ENCODE data around the gene PTPRM.

The PTPRM gene

DNA sequence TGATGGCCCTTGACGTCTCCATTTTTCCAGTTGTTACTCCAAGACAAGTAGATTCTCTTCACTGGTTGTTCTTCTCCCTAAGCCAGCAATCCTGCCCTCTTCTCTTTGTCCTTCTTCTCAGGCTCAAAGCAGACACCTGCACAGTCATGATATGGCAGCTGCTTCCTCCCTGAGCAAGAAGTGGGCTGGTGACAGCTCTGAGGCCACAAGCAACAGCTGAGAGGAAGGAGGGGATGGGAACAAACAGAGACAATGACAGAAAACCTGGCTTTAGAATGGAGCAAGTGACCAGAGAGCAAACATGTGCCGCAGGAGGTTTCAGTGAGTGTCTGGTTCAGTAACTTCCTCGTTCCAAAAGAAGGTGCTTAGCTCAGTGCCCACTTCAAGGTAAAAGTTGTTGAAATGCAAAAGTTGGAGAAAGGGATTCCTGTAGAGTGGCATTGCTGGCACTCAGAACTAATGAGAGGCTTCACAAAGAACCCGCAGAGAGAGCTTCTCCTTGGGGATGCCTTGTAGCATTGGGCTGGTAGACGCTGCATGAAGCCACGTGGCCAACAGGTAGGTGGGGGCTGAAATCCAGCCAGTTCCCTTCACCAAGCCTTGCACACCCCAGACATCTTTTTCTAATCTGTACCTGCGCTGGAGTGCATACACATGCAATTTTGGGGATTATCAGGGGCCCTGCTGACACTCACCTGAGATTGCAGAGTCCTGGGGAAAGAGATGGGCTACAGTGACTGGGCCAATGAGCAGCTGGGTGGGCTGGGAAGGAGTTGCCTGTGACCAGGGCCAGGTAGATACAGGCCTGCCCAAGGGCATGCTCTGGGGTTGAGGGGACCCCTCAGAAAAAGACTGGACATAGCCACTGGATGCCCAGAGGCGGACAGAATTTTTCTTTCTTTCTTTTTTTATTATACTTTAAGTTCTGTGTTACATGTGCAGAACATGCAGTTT is 888.8 kb downstream of the PTPRM start:
- TF ChIP-seq, protein P1, sequence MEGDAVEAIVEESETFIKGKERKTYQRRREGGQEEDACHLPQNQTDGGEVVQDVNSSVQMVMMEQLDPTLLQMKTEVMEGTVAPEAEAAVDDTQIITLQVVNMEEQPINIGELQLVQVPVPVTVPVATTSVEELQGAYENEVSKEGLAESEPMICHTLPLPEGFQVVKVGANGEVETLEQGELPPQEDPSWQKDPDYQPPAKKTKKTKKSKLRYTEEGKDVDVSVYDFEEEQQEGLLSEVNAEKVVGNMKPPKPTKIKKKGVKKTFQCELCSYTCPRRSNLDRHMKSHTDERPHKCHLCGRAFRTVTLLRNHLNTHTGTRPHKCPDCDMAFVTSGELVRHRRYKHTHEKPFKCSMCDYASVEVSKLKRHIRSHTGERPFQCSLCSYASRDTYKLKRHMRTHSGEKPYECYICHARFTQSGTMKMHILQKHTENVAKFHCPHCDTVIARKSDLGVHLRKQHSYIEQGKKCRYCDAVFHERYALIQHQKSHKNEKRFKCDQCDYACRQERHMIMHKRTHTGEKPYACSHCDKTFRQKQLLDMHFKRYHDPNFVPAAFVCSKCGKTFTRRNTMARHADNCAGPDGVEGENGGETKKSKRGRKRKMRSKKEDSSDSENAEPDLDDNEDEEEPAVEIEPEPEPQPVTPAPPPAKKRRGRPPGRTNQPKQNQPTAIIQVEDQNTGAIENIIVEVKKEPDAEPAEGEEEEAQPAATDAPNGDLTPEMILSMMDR (conservative IDR thresholded peaks at IDR 0.05; ENCODE audit: low read depth, low read length), result no peak
- DNase-seq (ENCODE audit: low read depth), result no peak
- no peak overlapping the region for H3K4me3 ChIP-seq (ENCODE audit: low read depth, low read length)

All from choroid plexus epithelial cell (primary cell).